H54 (cell line): ENCODE measurements around the gene ACER3.
"Not testable (repeated sequence)": the region's sequence is repeated elsewhere in the genome, so short reads cannot be mapped to it uniquely, and the experiment has no call there.

Experiments used
- DNase-seq: peaks from one replicate; pipeline ENCODE4 v3.0.0; 2011; ENCODE audit warnings: low spot score, mixed read lengths; ENCODE audit not compliant: insufficient read length
- FAIRE-seq: peaks from 3 replicates; lab custom pipeline; 2011; peaks lifted over from hg19 to GRCh38; lab: Jason Lieb, UNC
- POLR2A ChIP-seq: IDR thresholded peaks from 2 replicates; pipeline ENCODE4 v1.6.1; 2011; ENCODE audit warnings: low read depth, mild to moderate bottlenecking, low read length

ACER3 gene

DNA sequence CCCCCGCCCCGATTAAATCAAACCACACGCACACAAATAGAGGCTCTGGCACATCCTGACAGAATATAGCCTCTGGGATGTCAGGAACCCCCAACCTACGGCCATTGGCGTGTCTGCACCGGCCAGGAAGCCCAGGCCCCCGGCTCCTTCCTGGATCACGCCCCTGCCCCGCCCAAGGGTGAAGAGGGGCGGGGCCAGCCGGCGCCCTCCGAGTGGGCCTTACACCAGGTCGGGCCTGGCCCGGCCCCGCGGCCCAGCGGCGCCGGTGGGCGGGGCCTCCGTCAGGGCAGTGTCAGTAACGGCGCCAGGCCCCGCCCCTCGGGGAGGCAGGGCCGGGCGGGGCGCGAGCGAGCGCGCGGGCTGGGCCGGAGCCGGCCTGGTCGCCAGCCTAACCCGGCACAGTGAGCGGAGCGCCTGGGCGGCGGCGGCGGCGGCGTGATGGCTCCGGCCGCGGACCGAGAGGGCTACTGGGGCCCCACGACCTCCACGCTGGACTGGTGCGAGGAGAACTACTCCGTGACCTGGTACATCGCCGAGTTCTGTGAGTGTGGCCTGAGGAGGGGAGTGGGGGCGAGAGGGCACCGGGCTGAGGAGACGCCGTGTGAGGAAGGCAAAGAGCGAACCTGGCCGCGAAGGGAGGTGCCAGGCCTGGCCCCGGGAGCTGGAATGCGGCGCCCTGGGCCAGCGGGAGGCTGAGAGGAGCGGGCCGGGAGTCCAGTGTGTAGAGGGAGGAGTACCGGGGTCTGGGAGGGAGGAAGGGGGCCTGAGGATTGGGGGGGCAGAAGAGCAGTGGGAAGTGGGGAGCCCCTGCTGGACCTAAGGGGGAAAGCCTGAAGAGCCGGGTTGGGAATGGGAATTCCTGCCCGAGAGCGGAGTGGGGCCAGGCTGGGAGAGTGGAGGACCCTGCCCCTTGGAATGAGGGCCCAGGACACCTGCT is at the start of gene ACER3:
Gene ACER3, plus strand, starts transcription at position 380 of the 937 bp plus-strand sequence. Its CDS starts 59 bp downstream, at position 439.
- FAIRE-seq: no peak
- DNase-seq: peak; percentile 87
- peak; percentile 94 for TF ChIP-seq POLR2A

- no peak for TF ChIP-seq POLR2A
- no peak for DNase-seq
- FAIRE-seq: no peak
These were observed 49.5 kb upstream of the ACER3 start for GRCh38 chr11:76811259-76811658.

GRCh38 chr11:76814414-76814813 is 46.3 kb upstream of the ACER3 start:
- FAIRE-seq (no peak), DNase-seq (no peak)
- no peak for TF ChIP-seq POLR2A

DNA sequence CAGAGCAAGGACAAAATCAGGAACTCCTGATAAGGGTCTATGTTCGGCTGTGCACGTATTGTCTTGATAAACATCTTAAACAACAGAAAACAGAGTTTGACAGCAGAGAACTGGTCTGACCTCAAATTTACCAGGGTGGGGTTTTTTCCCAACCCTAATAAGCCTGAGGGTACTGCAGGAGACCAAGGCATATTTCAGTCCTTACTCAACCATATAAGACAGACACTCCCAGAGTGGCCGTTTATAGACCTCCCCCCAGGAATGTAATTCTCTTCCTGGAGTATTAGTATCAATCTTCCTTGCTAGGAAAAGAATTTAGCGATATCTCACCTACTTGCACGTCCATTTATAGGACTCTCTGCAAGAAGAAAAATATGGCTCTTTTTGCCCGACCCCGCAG is 45.0 kb upstream of the ACER3 start:
- DNase-seq, FAIRE-seq: not testable (repeated sequence)

- FAIRE-seq: no peak
- DNase-seq: no peak
- no peak for TF ChIP-seq POLR2A
These were observed 40.5 kb upstream of the ACER3 start for GRCh38 chr11:76820184-76820566.

DNA sequence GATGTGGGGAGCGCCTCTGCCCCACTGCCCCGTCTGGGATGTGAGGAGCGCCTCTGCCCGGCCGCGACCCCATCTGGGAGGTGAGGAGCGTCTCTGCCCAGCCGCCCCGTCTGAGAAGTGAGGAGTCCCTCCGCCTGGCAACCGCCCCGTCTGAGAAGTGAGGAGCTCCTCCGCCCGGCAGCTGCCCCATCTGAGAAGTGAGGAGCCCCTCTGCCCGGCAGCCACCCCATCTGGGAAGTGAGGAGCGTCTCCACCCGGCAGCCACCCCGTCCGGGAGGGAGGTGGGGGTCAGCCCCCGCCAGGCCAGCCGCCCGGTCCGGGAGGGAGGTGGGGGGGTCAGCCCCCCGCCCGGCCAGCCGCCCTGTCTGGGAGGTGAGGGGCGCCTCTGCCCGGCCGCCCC is 39.3 kb upstream of the ACER3 start:
- FAIRE-seq, DNase-seq: not testable (repeated sequence)

GRCh38 chr11:76822406-76822805 is 38.3 kb upstream of the ACER3 start:
- FAIRE-seq (no peak), DNase-seq (no peak)
- no peak for TF ChIP-seq POLR2A

DNA sequence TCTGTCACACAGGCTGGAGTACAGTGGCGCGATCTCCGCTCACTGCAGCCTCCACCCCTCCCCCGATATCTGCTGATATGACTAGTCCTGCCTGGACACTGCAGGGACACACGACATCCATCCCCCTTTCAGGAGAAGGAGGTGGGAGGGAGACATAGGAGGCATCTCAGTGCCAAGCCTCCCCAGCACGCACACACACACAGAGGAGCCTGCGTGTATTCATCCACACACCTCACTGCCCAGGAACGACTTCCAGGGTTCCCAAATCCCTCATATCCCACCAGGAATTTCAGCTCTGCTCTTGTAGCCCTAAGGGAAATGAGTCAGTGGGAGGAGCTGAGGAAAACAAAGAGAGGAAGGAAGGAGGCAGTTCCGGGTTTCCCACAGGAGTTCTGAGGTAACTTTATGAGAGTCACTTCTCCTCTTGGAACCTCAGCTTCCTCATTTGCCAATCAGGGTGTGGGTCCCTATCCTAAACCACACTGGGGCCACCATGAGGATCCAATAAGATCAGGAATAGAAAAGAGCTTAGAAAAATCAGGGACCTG is 37.2 kb upstream of the ACER3 start:
- DNase-seq (peak; percentile 79), FAIRE-seq (peak; percentile 77)
- TF ChIP-seq POLR2A: no peak

DNA sequence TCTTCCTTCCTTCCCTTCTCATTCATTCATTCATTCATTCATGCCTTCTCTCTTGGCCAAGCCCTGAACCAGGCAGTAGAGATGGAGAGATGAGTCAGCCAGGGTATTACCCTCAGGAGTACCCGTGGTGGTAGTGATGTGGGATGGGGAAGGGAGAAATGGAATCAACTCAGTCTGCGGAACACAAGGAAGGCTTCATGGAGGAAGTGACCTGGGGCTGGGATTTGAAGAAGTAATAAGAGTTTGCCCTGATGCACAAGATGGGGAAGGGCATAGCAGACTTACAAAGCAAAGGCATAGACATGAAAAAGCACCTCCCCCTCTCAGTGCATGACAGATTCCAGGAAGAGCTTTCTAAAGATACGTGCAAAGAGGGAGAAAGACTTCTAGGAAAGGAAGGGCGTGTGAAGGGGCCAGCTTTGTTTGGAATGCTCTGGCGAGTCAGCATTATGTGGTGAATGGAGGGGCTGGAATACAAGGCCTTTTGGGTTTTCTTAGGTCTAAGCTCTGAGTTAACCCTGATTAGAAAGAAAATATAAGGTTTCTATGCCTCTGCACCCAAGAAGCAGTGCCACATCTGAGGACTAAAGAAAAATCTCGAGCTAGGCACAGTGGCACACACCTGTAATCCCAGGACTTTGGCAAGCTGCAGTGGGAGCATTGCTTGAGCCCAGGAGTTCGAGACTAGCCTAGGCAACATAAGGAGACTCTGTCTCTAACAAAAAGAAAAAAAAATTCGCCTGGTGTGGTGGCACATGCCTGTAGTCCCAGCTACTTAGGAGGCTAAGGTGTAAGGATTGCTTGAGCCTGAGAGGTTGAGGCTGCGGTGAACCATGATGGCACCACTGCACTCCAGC is 36.4 kb upstream of the ACER3 start:
- TF ChIP-seq POLR2A: no peak
- FAIRE-seq (no peak), DNase-seq (no peak)

DNA sequence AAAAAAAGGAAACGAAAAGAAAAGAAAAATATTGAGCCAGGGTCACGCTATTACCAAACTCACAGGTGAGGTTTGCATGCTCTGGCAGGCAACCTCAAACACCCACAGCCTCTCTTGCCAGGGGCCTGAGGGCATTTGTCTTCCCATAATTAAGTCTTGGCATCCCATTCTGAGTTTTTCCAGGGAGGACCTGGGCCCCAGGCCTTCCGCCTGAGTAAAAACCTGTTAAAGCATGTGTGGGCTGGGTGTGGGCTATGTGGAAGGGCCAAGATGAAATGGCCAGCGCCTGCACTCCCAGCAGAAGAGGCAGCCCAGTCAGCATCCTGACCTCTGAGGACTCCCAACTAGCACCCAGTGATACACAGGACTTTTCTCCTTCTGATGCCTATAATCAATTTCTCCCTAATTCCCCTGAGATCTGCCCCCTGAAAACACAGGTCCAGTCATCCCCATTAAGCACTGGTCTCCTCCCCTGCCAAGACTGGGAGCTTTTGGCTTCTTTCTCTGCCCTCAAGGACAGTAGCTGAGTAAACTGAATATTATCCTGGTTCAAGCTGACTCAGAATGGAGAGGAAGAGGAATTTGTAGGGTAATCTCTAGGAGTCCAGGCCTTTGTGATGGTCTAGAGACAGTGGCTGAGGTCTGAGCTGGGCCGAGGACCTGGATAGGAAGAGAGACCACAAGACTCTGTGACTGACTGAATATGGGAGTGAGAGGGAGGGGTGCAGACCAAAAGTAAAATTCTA is 35.6 kb upstream of the ACER3 start:
- no peak for TF ChIP-seq POLR2A
- no peak for DNase-seq
- FAIRE-seq: no peak

- DNase-seq: no peak
- no peak for TF ChIP-seq POLR2A
- no peak for FAIRE-seq
These were observed 34.9 kb upstream of the ACER3 start for GRCh38 chr11:76825726-76826396.

GRCh38 chr11:76826508-76826907 is 34.2 kb upstream of the ACER3 start:
- DNase-seq, FAIRE-seq: not testable (repeated sequence)

GRCh38 chr11:76827005-76827404 is 33.7 kb upstream of the ACER3 start:
- DNase-seq, FAIRE-seq: not testable (repeated sequence)
